Measurements from ENCODE around the gene TPK1. TPM values are rescaled to one million over a fixed set of nuclear protein-coding genes. Genes with fewer than 3 reads are reported as not detected.

Gene TPK1
- polyA plus RNA-seq, 2 of the 4 experiments (the other 2 are of a cell fraction) = 1.4 to 2.5 TPM

DNA sequence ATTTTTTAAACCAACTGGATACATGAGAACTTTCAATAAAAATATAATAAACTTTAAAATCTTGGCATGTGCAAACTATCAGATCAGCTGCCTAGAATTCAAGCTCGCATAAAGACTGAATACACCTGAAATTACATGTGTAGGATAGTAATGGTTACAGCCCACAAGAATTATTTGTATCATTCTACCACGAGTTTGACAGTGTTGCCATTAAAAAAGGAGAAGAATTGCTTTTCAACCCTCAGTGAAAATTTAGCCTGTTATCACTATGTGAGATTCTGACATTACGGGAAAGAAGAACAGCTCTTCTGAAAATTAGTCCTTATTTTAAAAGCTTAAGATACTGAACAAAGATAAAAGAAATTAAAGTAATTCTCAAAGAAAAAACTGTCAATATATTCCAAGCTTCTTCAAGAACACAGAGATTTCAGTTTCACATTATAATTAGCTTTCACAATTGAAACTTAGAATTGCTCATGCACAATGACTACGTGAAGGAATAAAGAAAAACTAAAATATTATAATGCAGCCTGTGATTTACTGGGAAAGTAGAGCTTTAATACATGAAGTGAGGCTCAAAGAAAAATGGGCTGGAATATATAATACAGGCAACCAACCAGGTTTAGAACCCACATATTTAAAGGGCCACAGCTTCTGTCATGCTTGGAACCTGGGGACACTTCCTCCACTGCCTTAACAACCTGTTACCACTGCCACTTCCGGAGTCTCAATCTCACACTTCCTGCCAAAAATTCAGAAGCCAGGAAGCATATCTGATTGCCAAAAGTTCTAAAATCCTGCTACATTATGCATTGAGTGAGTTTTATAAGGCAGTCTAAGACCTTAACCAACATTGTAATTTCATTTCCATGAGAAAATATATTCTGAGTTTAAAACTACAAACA, 23.2 kb downstream of the TPK1 start:
- H3K27ac ChIP-seq = no peak overlapping the region
- WGBS (ENCODE audit: missing lambda C conversion rate) = 51% methylated on average over 5 of the region's 5 CpGs
- CTCF ChIA-PET = interaction anchor here (0.6 to 1.1 kb wide), 2 partner anchors 11 to 109 kb away, joined by 3 read pairs; no protein-coding TSS in a partner anchor
- H3K4me1 ChIP-seq = no peaks in the 10 kb centered on the region
- H3K4me3 ChIP-seq = no peak overlapping the region
- no peak for FAIRE-seq
- no peak overlapping the region for H3K4me2 ChIP-seq
- TF ChIP-seq ZFP36 (IDR thresholded peaks at IDR 0.05; ENCODE audit: borderline replicate concordance, partially characterized antibody) = no peak
- no peak for TF ChIP-seq NR3C1 (IDR thresholded peaks at IDR 0.05)
- no peak for TF ChIP-seq FOSB (CRISPR knock-in tag; IDR thresholded peaks at IDR 0.05)
- no peak for TF ChIP-seq RFX5 (IDR thresholded peaks at IDR 0.05)
- TF ChIP-seq MAZ (IDR thresholded peaks at IDR 0.05; ENCODE audit: borderline replicate concordance, low read depth, low read length) = no peak
- TF ChIP-seq EP300 (IDR thresholded peaks at IDR 0.05) = no peak
- no peak for TF ChIP-seq TFCP2L1 (CRISPR knock-in tag; IDR thresholded peaks at IDR 0.05)
- TF ChIP-seq, protein P1, sequence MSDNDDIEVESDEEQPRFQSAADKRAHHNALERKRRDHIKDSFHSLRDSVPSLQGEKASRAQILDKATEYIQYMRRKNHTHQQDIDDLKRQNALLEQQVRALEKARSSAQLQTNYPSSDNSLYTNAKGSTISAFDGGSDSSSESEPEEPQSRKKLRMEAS (IDR thresholded peaks at IDR 0.05) = no peak
- no peak for TF ChIP-seq TP53 (CRISPR knock-in tag; IDR thresholded peaks at IDR 0.05)
- TF ChIP-seq, protein P2, sequence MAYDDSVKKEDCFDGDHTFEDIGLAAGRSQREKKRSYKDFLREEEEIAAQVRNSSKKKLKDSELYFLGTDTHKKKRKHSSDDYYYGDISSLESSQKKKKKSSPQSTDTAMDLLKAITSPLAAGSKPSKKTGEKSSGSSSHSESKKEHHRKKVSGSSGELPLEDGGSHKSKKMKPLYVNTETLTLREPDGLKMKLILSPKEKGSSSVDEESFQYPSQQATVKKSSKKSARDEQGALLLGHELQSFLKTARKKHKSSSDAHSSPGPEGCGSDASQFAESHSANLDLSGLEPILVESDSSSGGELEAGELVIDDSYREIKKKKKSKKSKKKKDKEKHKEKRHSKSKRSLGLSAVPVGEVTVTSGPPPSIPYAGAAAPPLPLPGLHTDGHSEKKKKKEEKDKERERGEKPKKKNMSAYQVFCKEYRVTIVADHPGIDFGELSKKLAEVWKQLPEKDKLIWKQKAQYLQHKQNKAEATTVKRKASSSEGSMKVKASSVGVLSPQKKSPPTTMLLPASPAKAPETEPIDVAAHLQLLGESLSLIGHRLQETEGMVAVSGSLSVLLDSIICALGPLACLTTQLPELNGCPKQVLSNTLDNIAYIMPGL (CRISPR knock-in tag; IDR thresholded peaks at IDR 0.05; ENCODE audit: borderline replicate concordance) = no peak
- no peak for TF ChIP-seq CHD4 (IDR thresholded peaks at IDR 0.05; ENCODE audit: borderline replicate concordance)
- no peak for TF ChIP-seq RCOR1 (IDR thresholded peaks at IDR 0.05; ENCODE audit: low read depth, low read length)
- no peak for TF ChIP-seq ESRRA (IDR thresholded peaks at IDR 0.05; ENCODE audit: borderline replicate concordance, low read length)
- no peak for TF ChIP-seq ZSCAN20 (CRISPR knock-in tag; IDR thresholded peaks at IDR 0.05)
- no peak for TF ChIP-seq MYC (IDR thresholded peaks at IDR 0.05; ENCODE audit: borderline replicate concordance, low read length)
- ATAC-seq = no peak
- POLR2A ChIA-PET = no interaction called here
- no peak for DNase-seq (ENCODE audit: low read depth in 1 of 2, low spot score in 1 of 2)
- H3K9me3 ChIP-seq = no peaks in the 10 kb centered on the region

DNA sequence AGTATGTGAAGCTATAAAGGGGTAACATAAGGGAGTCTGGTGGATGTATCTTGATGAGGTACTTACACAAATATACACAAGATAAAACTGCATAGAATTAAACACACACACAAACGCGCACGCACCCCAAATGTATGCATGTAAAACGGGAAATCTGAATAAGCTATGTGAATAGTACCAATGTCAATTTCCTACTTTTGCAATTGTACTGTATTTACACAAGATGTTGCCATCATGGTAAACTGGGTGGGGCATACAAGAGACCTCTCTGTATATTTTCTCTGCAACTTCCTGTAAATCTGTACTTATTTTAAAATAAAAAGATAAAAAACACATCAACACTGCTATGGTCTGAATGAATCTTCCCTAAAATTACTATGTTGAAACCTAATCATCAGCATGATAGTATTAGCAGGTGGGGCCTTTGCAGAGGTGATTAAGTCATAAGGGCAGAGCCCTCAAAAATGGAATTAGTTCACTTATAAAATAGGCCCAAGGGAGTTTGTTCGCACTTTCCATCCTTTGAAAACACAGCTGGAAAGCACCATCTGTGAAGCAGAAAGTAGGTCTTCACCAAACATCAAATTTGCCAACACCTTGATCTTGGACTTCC, 30.1 kb downstream of the TPK1 start:
- DNase-seq (ENCODE audit: low read depth in 1 of 2, low spot score in 1 of 2) = no peak
- ChIA-PET POLR2A (no interaction called here), CTCF (no interaction called here)
- no peak overlapping the region for H3K27ac ChIP-seq
- H3K4me2 ChIP-seq = no peak overlapping the region
- no peak overlapping the region for H3K4me3 ChIP-seq
- FAIRE-seq = no peak
- H3K4me1 ChIP-seq = no peaks in the 10 kb centered on the region
- 69% methylated on average over 5 of the region's 5 CpGs for WGBS (ENCODE audit: missing lambda C conversion rate)
- H3K9me3 ChIP-seq = no peaks in the 10 kb centered on the region
- TF ChIP-seq HDAC2 (IDR thresholded peaks at IDR 0.05) (no peak), RAD21 (conservative IDR thresholded peaks at IDR 0.05 in 1 of 2, IDR thresholded peaks at IDR 0.05 in 1 of 2) (no peak), ZC3H11A (IDR thresholded peaks at IDR 0.05) (no peak), EHF (CRISPR knock-in tag; IDR thresholded peaks at IDR 0.05) (no peak), ESRRA (IDR thresholded peaks at IDR 0.05; ENCODE audit: borderline replicate concordance, low read length) (no peak), KDM1A (IDR thresholded peaks at IDR 0.05; ENCODE audit: low read depth) (no peak), PHF8 (IDR thresholded peaks at IDR 0.05; ENCODE audit: borderline replicate concordance, low read depth) (no peak), RNF2 (IDR thresholded peaks at IDR 0.05; ENCODE audit: borderline replicate concordance, low read depth) (no peak), POLR2A (IDR thresholded peaks at IDR 0.05; ENCODE audit: low read length) (no peak)
- TF ChIP-seq, protein P3, sequence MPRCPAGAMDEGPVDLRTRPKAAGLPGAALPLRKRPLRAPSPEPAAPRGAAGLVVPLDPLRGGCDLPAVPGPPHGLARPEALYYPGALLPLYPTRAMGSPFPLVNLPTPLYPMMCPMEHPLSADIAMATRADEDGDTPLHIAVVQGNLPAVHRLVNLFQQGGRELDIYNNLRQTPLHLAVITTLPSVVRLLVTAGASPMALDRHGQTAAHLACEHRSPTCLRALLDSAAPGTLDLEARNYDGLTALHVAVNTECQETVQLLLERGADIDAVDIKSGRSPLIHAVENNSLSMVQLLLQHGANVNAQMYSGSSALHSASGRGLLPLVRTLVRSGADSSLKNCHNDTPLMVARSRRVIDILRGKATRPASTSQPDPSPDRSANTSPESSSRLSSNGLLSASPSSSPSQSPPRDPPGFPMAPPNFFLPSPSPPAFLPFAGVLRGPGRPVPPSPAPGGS (IDR thresholded peaks at IDR 0.05) = no peak
- TF ChIP-seq, protein P4, sequence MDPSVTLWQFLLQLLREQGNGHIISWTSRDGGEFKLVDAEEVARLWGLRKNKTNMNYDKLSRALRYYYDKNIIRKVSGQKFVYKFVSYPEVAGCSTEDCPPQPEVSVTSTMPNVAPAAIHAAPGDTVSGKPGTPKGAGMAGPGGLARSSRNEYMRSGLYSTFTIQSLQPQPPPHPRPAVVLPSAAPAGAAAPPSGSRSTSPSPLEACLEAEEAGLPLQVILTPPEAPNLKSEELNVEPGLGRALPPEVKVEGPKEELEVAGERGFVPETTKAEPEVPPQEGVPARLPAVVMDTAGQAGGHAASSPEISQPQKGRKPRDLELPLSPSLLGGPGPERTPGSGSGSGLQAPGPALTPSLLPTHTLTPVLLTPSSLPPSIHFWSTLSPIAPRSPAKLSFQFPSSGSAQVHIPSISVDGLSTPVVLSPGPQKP (IDR thresholded peaks at IDR 0.05; ENCODE audit: low read depth, low read length) = no peak
- TF ChIP-seq, protein P1 (IDR thresholded peaks at IDR 0.05) = no peak
- TF ChIP-seq, protein P5, sequence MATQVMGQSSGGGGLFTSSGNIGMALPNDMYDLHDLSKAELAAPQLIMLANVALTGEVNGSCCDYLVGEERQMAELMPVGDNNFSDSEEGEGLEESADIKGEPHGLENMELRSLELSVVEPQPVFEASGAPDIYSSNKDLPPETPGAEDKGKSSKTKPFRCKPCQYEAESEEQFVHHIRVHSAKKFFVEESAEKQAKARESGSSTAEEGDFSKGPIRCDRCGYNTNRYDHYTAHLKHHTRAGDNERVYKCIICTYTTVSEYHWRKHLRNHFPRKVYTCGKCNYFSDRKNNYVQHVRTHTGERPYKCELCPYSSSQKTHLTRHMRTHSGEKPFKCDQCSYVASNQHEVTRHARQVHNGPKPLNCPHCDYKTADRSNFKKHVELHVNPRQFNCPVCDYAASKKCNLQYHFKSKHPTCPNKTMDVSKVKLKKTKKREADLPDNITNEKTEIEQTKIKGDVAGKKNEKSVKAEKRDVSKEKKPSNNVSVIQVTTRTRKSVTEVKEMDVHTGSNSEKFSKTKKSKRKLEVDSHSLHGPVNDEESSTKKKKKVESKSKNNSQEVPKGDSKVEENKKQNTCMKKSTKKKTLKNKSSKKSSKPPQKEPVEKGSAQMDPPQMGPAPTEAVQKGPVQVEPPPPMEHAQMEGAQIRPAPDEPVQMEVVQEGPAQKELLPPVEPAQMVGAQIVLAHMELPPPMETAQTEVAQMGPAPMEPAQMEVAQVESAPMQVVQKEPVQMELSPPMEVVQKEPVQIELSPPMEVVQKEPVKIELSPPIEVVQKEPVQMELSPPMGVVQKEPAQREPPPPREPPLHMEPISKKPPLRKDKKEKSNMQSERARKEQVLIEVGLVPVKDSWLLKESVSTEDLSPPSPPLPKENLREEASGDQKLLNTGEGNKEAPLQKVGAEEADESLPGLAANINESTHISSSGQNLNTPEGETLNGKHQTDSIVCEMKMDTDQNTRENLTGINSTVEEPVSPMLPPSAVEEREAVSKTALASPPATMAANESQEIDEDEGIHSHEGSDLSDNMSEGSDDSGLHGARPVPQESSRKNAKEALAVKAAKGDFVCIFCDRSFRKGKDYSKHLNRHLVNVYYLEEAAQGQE (IDR thresholded peaks at IDR 0.05) = no peak
- no peak for ATAC-seq
